Posterior cingulate gyrus (tissue), 11 donors: ENCODE measurements around the gene DGKA.

ENCODE experiments used
- DNase-seq, 10 donors: peaks; one replicate each; pipeline versions ENCODE4 v3.0.0 to v3.0.0-alpha.2; 2020 to 2021; ENCODE audit warnings: mixed read lengths in 3 of 10
- intact Hi-C: fragments of 100-400 bp; cut with DNase I; formaldehyde crosslinking; loops from one replicate; pipeline ENCODE4 v1.15.1; 2023

Gene DGKA

DNA sequence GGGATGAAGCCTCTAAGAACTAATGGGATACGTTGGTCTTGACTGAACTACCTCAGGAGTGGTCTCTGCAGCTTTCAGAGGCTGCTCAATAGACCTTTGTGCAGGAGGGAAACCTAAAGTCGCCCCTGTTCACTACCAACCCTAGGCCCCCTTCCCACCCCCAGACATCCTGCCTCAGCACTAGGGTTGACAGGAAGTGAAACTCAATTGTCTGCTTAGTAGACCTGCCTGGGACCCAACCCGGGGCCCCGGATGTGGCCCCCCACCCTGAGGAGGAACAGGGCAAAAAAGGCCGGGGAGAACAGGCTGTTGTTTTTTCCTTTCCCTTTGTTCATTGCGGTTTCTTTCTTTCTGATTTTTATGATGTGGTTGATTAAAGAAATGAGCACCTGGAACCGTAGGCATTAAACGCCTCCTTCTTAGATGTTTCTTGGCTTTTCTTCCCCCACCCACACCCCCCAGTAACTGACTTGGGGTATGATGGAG, 1.6 kb upstream of the DGKA start:
- intact Hi-C loops = loop anchor here (5.0 kb wide), 1 partner anchor 187 kb away; the partner anchor contains the start of gene GDF11
- peak in 2 of 10 donors; percentile 19 to 66 for DNase-seq

DNA sequence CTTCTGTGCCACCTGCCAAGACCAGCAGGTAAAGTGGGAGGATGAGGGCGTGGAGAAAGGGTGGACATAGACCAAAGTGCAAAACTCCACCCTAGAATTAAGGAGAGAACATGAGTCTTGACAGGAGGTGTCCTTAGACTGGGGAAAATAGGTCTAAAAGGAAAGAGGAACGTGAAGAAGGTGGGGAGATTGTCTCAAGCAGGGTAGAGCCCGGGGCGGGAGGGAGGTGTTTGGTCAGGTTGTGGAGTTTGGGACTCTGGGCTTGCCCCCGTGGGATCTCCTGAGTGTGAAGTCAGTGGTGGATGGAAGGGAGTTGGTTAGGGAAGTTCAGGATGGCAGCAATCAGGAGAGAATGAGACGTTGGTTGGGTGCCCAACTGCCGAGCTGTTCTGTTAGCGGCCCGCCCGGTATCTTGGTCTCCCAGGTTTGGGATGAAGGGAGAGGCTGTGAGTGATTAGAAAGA, 386 bp downstream of the DGKA start:
- DNase-seq = peak in 1 of 10 donors; percentile 74

DNA sequence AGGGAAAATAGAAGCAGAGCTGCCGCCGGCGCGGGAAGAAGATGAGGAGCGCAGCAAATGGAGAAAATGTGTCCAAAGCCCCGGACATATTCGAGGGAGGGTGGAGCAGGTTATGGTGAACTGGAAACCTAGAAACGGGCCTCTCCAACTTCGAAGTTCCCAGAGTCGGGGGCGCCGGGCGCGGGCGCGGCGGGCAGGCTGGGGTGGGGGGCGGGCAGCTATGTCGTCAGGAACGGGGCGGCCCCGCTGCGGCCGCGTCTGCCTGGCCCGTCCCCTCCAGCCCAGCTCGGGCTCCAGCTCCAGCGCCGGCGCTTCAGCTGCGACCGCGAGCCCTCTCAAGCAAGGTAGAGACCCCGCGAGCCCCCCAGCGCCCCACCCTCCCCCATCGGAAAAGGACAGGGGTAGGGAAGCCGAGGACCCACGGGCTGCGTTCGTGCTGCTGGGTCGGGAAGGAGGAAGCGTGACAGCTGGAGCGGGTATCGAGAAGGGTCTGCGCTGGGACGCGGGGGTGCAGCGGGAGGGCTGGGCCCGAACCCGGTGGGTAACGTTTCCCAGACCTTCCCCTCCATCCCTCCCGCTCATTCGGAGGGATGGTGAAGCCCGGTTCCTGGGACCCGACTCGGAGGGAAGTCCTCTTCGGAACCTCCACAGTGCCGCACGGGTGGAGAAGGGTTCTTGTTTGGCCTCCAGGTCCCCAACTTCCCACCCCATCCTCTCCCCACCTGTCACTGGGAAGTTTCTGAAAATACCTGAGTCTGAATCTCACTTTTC, 1.0 kb downstream of the DGKA start:
- DNase-seq = peak in 9 of 10 donors; percentile 31 to 94 (median 48)
- intact Hi-C loops = loop anchor here (2.0 kb wide), 1 partner anchor 43 kb away; the partner anchor contains the start of gene RAB5B

More for the DNA sequence above, 386 bp downstream of the DGKA start:
- intact Hi-C loops = loop anchor here (2.0 kb wide), 1 partner anchor 43 kb away; the partner anchor contains the start of gene RAB5B

DNA sequence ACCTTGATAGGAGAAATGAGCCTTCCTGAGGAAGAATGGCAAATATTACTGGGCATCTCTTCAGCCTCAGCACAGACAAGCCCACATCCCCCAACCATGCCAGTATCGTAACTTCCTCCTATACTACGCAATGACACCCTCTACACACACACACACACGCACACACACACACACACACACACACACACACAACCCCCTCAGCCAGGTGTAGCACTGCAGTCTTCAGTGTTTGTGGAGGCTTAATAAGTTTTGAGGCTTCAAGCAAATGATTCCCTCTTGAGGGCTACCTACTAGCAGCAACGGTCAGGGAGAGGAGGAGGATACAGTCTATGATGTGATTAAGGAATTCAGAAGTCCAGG, 1.6 kb downstream of the DGKA start:
- intact Hi-C loops = no loop called here
- peak in 1 of 10 donors; percentile 28 for DNase-seq

DNA sequence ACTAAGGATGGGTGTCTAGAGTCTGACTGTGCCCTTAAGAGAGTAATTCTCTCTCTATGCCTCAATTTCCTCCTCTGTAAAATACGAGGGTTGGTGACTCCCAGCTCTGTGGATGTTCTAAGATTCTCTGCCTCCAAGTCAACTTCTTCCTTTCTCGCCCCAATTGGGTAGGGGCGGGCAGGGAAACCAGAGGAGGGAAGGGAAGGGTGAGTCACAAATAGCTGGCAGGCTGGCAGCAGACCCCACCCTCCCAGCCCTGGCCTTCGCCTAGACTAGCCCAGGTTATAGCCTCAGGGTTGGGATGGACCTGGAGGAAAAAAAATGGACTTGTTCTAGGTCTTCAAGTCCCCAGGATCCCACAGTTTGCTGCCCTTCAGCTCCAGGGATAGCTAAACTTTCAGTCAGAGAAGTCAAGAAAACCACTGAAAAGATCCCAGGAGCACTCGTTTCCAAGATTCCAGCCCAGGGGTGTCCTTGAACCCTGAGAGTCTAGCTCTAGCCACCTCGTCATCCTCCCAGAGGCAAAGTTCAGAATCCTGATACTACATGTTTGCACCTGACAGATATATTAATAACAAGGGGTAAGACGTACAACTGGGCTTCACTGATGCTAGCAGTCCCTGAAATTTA, 2.3 kb downstream of the DGKA start:
- peak in 1 of 10 donors; percentile 68 for DNase-seq
- intact Hi-C loops = no loop called here

DNA sequence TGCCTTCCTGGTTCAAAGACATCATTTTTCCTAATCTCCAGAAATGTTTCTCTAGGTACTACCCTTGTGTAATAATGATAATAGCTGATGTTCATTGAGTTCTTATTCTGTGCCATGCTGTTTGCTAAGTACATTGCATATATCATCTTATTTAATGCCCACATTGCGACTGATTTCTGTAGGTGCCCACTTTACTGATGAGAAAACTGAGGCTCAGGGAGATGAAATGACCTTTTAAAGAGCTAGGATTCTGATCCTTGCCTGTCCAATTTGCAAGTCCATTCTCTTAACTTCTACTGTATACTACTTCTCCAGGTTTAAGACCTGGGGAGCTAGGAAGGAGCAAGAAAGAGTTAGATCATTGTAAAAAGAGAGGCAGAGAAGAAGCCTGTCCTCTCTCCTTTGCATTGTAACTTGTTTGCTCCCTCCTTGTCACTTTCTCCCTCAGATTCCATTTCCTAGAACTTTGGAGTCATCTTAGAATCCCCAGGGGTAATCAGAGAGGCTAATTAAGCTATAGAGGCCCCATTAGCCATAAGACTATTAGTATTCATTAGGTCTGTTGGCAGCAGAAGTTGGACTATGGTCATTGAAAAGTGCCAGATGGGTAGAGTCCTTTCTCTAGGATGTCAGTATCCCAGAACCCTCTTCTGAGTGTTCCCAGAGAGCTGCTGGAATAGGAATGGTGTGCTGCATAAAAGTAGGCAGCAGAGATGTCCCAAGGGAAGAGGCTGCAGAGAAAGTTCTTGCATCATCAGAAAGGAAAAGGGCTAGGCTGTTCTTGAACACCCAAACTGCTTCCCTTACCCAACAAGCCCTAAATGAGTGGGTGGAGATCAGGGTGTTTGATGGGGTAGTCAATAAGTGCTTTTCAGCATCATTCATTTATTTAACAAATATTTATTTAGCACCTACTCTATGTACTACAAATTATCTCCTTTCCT, 3.1 kb downstream of the DGKA start:
- intact Hi-C loops = no loop called here
- no peak for DNase-seq

DNA sequence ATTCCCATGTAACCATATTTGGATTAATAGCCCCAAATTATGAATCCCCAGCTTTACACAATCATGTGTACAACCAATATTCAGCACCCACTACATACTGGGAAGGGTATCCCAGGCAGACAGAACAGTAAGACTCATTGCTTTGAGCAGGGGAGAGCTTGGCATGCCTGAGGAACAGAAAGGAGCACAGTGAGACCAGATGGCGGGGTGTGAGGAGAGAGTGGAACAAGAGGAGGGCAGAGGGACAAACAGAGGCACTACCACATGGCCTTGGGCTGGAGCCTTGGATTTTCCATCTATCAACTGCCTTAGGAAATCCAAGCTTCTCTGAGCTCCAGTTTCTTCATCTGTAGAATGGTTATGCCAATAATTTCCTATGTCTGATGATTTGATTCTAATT, 3.8 kb downstream of the DGKA start:
- intact Hi-C loops = no loop called here
- peak in 1 of 10 donors; percentile 14 for DNase-seq

DNA sequence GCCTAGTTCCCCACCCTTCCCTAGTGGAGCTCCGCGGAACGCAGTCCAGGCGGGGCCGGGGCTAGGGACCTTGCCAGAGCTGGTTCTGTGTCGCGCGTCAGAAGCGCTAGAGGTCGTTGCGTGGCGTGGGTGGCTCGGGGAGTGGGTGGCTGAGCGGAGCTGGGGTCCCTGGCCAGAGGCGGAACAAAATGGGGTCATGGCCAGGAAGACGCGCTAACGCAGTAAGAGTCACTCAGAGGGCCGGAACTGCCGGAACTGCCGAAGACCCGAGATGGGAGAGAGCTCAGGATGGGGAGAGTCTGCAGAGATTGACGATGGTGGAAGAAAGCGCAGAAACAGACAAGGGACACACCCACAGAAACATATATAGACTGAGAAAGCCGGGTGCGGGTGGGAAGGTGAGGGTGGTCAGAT, 4.8 kb downstream of the DGKA start:
- peak in 6 of 10 donors; percentile 24 to 86 (median 34) for DNase-seq
- intact Hi-C loops = no loop called here

DNA sequence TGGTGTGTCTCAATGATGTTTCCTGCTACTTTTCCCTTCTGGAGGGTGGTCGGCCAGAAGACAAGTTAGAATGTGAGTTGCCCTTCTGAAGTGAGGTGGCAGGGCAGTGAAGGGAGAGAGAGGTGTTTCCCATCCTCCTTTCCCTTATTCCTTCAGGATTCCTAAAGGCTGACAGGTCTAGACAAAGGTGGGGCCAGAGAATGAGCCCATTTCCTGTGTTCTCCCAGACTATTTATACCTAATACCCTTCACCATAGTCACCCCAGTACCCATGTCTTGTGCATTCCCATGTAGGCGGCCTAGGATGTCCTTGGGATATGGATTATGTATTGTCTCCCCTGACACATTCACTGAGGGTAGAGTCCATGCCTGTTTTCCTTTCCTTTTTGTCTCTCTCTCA, 7.0 kb downstream of the DGKA start:
- DNase-seq = peak in 1 of 10 donors; percentile 3
- intact Hi-C loops = no loop called here

DNA sequence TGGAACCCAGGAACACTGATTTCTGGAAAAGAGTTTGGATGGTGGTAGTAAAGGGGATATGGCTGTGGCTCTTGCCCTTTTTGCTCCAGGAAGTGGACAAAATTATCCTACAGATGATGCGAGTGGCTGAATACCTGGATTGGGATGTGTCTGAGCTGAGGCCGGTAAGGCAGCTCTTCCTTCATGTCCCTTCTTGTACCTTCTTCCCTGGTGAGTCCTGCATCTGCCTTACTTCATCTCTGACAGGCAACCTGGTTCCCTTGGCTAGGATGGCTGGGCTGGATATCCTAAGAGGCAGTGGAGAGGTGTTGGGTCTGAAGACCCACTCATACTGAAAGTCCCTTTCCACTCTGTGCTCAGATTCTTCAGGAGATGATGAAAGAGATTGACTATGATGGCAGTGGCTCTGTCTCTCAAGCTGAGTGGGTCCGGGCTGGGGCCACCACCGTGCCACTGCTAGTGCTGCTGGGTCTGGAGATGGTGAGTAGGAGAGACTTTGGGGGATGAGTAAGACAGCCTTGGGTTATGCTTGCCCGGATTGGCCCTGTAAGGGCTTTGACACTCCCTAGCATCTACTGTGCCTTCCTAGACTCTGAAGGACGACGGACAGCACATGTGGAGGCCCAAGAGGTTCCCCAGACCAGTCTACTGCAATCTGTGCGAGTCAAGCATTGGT, 8.0 kb downstream of the DGKA start:
- intact Hi-C loops = no loop called here
- peak in 1 of 10 donors; percentile 29 for DNase-seq

DNA sequence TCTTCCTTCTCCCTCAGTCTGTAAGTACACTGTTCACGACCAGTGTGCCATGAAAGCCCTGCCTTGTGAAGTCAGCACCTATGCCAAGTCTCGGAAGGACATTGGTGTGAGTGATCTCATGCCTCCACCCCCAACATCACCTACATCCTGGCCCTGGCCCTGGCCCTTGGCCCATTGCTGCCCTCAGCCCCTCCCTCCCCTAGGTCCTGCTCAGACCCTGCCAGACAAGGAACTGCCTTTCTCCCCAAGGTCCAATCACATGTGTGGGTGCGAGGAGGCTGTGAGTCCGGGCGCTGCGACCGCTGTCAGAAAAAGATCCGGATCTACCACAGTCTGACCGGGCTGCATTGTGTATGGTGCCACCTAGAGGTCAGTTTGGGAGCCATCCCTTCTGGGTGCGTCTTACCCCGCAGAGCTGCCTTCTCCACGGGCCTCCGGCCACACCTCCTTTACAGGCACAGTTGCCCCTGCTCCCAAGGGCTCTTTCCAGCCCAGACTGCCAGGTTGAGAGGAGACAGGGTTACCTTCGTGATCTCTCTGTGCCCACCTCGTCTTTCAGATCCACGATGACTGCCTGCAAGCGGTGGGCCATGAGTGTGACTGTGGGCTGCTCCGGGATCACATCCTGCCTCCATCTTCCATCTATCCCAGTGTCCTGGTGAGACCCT, 9.2 kb downstream of the DGKA start:
- intact Hi-C loops = loop anchor here (1.0 to 5.0 kb wide), 2 partner anchors 123 to 202 kb away; partner anchors contain the start of genes ORMDL2 and SARNP
- peak; percentile 66 to 96 (median 86) for DNase-seq

DNA sequence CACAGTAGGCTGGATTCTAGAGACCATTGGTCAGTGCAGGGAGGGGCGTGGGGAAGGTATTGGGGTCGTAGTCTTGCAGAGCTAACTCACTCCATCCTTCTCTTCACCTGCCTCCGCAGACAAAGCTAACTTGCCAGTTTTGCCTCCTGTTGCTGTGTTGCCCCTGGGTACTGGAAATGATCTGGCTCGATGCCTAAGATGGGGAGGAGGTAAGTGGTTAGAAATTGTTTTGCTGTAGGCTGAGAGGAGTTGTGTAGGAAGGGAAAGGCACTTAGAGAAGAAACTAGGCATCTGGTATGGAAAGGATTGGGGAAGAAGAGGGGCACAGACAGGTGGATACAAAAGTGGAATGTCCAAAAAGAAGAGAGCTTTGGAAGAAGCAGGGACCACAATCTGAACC, 11.1 kb downstream of the DGKA start:
- intact Hi-C loops = loop anchor here (5.0 kb wide), 1 partner anchor 125 kb away; the partner anchor contains the start of genes ORMDL2 and SARNP
- peak in 1 of 10 donors; percentile 43 for DNase-seq

DNA sequence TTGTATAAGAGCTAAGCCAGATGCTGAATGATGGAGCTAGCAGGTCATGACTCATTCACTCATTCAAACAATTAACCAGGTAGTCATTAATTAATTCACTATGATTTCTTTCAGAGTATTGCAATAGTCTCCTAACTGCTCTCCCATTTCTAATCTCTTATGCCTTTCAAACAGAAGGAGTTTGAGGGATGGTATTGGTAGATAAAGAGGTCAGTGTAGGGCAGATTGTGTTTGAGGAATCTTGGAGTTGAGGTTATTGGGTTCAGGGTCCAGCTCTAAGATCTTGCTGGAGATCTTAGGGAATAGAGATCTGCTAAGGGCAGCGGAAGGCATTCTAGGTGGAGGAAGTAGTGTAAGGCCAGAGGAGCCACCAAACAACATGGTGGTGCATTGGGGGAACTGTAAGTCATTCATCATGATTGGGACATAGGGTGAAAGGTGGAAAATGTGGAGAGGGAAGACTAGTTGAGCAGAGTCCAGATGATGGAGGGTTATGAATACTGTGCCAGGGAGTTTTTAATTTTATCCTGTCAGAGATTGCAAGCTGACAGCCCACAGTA, 11.7 kb downstream of the DGKA start:
- no peak for DNase-seq
- intact Hi-C loops = loop anchor here (5.0 kb wide), 1 partner anchor 125 kb away; the partner anchor contains the start of genes ORMDL2 and SARNP

DNA sequence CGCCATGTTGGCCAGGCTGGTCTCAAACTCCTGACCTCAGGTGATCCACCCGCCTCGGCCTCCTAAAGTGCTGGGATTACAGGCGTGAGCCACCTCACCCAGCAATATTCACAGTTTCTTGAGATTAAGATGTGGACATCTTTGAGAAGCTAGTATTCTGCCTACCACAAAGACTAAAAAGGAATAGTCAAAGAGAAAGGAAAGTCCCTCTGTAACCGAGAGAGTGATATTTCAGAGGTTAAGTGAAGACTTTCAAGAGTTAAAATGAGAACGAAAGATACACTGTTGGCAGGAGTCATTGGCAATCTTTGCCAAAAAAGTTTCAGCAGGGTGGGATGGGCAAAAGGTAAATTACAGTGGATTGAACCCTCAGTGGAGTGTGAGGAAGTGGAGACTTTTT, 15.6 kb downstream of the DGKA start:
- intact Hi-C loops = no loop called here
- no peak for DNase-seq

DNA sequence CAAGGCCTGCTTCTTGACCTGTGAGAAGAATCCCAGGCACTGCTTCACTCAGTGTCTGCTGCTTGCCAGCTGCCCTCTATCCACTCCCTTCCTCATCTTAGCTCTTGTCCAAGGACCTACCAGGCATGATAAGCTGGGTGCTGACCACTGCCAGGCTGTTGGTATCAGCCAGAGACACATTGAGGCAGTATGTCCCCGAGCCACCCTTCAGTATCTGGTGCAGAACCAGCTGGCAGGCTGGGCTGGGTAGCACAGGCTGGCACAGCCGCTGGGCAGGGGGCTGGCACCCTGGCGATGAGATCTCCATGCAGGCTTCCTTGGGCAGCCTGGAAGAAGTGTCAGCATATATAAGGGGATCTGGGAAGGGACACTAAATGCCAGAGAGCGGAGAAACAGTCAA, 24.4 kb downstream of the DGKA start:
- intact Hi-C loops = no loop called here
- peak in 1 of 10 donors; percentile 71 for DNase-seq

DNA sequence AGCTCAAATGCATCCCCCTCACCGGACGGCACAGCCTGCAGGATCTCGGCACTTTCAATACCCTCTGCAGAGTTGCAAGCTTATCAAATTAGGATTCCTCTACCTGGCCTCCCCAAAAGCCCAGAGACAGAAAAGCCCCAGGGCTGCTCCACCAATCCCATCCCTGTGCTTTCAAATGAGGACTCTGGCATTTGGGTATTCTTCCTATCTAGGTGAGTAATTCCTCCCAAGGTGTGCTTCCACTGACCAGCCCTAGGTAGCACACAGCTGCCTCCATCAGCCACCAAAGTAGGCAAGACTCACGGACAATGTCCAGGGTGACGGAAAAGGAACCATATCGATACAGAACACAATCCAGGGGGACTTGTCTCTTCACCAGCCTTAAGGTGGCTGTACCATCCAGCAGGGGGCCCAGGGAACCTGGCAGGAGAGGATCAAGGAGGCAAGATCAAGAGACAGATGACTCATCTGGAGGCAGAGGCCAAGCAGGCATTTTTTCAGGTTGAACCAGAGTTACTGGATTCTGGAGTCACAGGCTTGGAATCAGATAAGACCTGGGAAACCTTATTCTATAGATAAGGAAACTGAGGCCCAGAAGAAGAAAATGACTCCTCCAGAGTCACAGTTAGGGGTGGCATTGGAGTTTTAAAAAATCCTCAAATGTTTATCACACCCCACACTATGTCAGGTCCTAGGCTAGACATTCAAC, 25.0 kb downstream of the DGKA start:
- intact Hi-C loops = no loop called here
- peak in 1 of 10 donors; percentile 37 for DNase-seq

DNA sequence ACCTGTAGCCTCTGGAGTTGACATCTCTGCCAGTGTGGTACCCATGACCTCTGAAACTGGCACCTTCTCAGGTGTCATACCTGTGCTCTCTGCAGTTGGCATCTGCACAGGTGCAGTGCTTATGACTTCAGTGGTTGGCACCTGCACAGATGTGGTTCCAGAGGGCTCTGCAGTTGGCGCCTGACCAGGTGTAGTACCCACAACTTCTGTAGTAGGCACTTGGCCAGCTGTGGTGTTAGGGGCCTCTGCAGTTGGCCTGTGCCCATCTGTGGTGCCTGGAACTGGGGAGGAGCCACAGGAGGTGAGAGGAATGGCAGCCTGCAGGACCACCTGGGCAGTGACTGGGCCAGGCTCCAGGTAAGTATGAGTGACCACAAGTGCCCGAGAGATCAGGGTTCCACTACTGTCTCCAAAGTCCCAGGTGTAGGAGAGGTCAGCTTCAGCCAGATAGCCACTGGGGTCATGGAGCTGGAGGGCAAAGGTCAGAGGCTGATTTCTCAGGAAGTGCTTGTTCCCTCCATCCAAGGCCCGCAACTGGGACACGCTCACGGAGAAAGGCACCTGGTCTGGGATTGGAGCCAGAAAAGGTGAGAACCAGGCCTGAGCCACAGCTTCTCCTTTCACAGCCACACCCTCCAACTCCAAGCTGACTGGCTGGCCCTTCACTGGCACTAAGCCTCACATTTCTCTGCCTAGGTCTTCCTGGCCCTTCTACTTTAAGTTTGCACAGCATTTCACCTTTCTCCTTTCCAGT, 26.3 kb downstream of the DGKA start:
- intact Hi-C loops = no loop called here
- DNase-seq = peak in 1 of 10 donors; percentile 44
